Activated CD4-positive, alpha-beta T cell treated with anti-CD3 and anti-CD28 coated beads for 36 hours (primary cell): ENCODE results near the gene VEPH1. TPM values are rescaled to one million over a fixed set of nuclear protein-coding genes. Genes with fewer than 3 reads are reported as not detected.

Source experiments
- ATAC-seq: fragments of 200-7000 bp; cut with Tn5 transposase; one replicate; pipeline ENCODE4 v1.10.0; 2021; ENCODE audit warnings: mild to moderate bottlenecking, moderate library complexity
- CTCF ChIA-PET: fragments of 350-600 bp; sonication (Branson Sonifier 250); formaldehyde crosslinking; loops from one replicate; lab custom pipeline; 2021; ENCODE audit warnings: antibody characterized with exemption; lab: Charles Lee
- POLR2A ChIA-PET: fragments of 350-600 bp; sonication (Branson Sonifier 250); formaldehyde crosslinking; loops from one replicate; lab custom pipeline; 2021; ENCODE audit warnings: antibody characterized with exemption, inconsistent platforms; lab: Charles Lee
- DNase-seq: peaks from one replicate; pipeline ENCODE4 v3.0.0-alpha.2; 2020
- H3K27ac Mint-ChIP-seq: one replicate; pipeline ENCODE4 v1.8.0; 2021; ENCODE audit warnings: mixed read lengths
- H3K27me3 Mint-ChIP-seq: one replicate; pipeline ENCODE4 v1.8.0; 2021; ENCODE audit warnings: mixed read lengths
- H3K36me3 Mint-ChIP-seq: one replicate; pipeline ENCODE4 v1.8.0; 2021; ENCODE audit warnings: low read depth, mixed read lengths
- H3K4me1 Mint-ChIP-seq: one replicate; pipeline ENCODE4 v1.8.0; 2021; ENCODE audit warnings: mixed read lengths
- H3K4me3 Mint-ChIP-seq: one replicate; pipeline ENCODE4 v1.8.0; 2021; ENCODE audit warnings: mild to moderate bottlenecking, moderate library complexity, mixed read lengths
- H3K9me3 Mint-ChIP-seq: one replicate; pipeline ENCODE4 v1.8.0; 2021; ENCODE audit warnings: low read depth, mixed read lengths
- intact Hi-C, 2 experiments: fragments of 100-400 bp; cut with DNase I in 1 of 2; cut with micrococcal nuclease in 1 of 2; formaldehyde crosslinking; loops; one replicate each; pipeline versions ENCODE4 v1.14.2 to v1.15.1; 2022 to 2024; cut with DNase I, micrococcal nuclease
- total RNA-seq, 2 experiments: library from RNA; stranded (reverse); gene quantifications; one replicate each; pipeline ENCODE4 v1.2.3, GENCODE V29; 2021

Gene VEPH1
- total RNA-seq, 2 experiments from 2014 or later, result not detected

GRCh38 chr3:157242836-157243235 is 260.4 kb downstream of the VEPH1 start:
- H3K27ac Mint-ChIP-seq, result no peak overlapping the region
- intact Hi-C loops, result no loop called here
- ChIA-PET POLR2A (no interaction called here), CTCF (no interaction called here)
- ATAC-seq, result no peak
- no peaks in the 10 kb centered on the region for H3K27me3 Mint-ChIP-seq
- no peaks in the 10 kb centered on the region for H3K36me3 Mint-ChIP-seq
- H3K9me3 Mint-ChIP-seq, result no peaks in the 10 kb centered on the region
- no peak overlapping the region for H3K4me3 Mint-ChIP-seq
- peaks cover 3% of the 10 kb centered on the region for H3K4me1 Mint-ChIP-seq
- no peak for DNase-seq

- Mint-ChIP-seq H3K9me3 (no peaks in the 10 kb centered on the region), H3K4me3 (no peak overlapping the region), H3K4me1 (peaks cover 3% of the 10 kb centered on the region), H3K27me3 (no peaks in the 10 kb centered on the region), H3K36me3 (no peaks in the 10 kb centered on the region), H3K27ac (no peak overlapping the region)
- intact Hi-C loops, result no loop called here
- ATAC-seq, result no peak
- CTCF ChIA-PET, result interaction anchor here (1.2 kb wide), 1 partner anchor 81 kb away, joined by 6 read pairs; the partner anchor contains the start of gene CCNL1
- POLR2A ChIA-PET, result no interaction called here
- DNase-seq, result no peak
Observed at GRCh38 chr3:157241599-157241998, 261.6 kb downstream of the VEPH1 start.

- ChIA-PET CTCF (interaction anchor here (1.2 to 1.6 kb wide), 5 partner anchors 9 to 103 kb away, joined by 4 to 6 read pairs (median 5); partner anchors contain the start of gene CCNL1), POLR2A (no interaction called here)
- peaks cover 3% of the 10 kb centered on the region for H3K4me1 Mint-ChIP-seq
- H3K9me3 Mint-ChIP-seq, result no peaks in the 10 kb centered on the region
- intact Hi-C loops, result no loop called here
- no peak for DNase-seq
- no peak overlapping the region for H3K27ac Mint-ChIP-seq
- no peak for ATAC-seq
- H3K27me3 Mint-ChIP-seq, result no peaks in the 10 kb centered on the region
- no peaks in the 10 kb centered on the region for H3K36me3 Mint-ChIP-seq
- no peak overlapping the region for H3K4me3 Mint-ChIP-seq
Observed at GRCh38 chr3:157240408-157240807, 262.8 kb downstream of the VEPH1 start.

GRCh38 chr3:157239082-157239704 is 264.0 kb downstream of the VEPH1 start:
- intact Hi-C loops, result loop anchor here (1.0 to 5.0 kb wide), 5 partner anchors 35 to 1087 kb away; partner anchors contain the start of gene CCNL1 (in 1 of the 2)
- H3K4me3 Mint-ChIP-seq, result no peak overlapping the region
- POLR2A ChIA-PET, result interaction anchor here (0.6 kb wide), 1 partner anchor 64 kb away, joined by 3 read pairs; no protein-coding TSS in a partner anchor

GRCh38 chr3:157238457-157238856 is 264.8 kb downstream of the VEPH1 start:
- Mint-ChIP-seq H3K4me1 (peaks cover 3% of the 10 kb centered on the region), H3K36me3 (no peaks in the 10 kb centered on the region), H3K9me3 (no peaks in the 10 kb centered on the region), H3K27ac (no peak overlapping the region), H3K4me3 (no peak overlapping the region), H3K27me3 (no peaks in the 10 kb centered on the region)
- no peak for DNase-seq
- CTCF ChIA-PET, result interaction anchor here (0.6 to 1.3 kb wide), 5 partner anchors 17 to 109 kb away, joined by 3 to 6 read pairs (median 4); no protein-coding TSS in a partner anchor
- intact Hi-C loops, result loop anchor here in 1 of 2 experiments (2.0 to 5.0 kb wide), 2 partner anchors 64 to 1086 kb away; no protein-coding TSS in a partner anchor
- POLR2A ChIA-PET, result no interaction called here
- no peak for ATAC-seq

More at GRCh38 chr3:157239082-157239704, 264.0 kb downstream of the VEPH1 start:
- H3K4me1 Mint-ChIP-seq, result peaks cover 3% of the 10 kb centered on the region
- no peaks in the 10 kb centered on the region for H3K36me3 Mint-ChIP-seq
- H3K27ac Mint-ChIP-seq, result no peak overlapping the region
- H3K9me3 Mint-ChIP-seq, result no peaks in the 10 kb centered on the region
- DNase-seq, result peak; percentile 88
- ATAC-seq, result peak; percentile 100
- CTCF ChIA-PET, result interaction anchor here (0.6 to 1.6 kb wide), 10 partner anchors 9 to 624 kb away, joined by 3 to 5 read pairs (median 4); no protein-coding TSS in a partner anchor
- no peaks in the 10 kb centered on the region for H3K27me3 Mint-ChIP-seq

GRCh38 chr3:157237886-157238285 is 265.3 kb downstream of the VEPH1 start:
- intact Hi-C loops, result loop anchor here in 1 of 2 experiments (2.0 to 5.0 kb wide), 2 partner anchors 63 to 1086 kb away; no protein-coding TSS in a partner anchor
- no peaks in the 10 kb centered on the region for H3K27me3 Mint-ChIP-seq
- H3K4me3 Mint-ChIP-seq, result no peak overlapping the region
- CTCF ChIA-PET, result interaction anchor here (0.6 to 2.3 kb wide), 12 partner anchors 12 to 995 kb away, joined by 3 to 6 read pairs (median 3); no protein-coding TSS in a partner anchor
- peaks cover 3% of the 10 kb centered on the region for H3K4me1 Mint-ChIP-seq
- DNase-seq, result no peak
- H3K36me3 Mint-ChIP-seq, result no peaks in the 10 kb centered on the region
- H3K27ac Mint-ChIP-seq, result no peak overlapping the region
- ATAC-seq, result no peak
- POLR2A ChIA-PET, result no interaction called here
- no peaks in the 10 kb centered on the region for H3K9me3 Mint-ChIP-seq

GRCh38 chr3:157235291-157235690 is 267.9 kb downstream of the VEPH1 start:
- ChIA-PET CTCF (no interaction called here), POLR2A (no interaction called here)
- no peaks in the 10 kb centered on the region for H3K36me3 Mint-ChIP-seq
- intact Hi-C loops, result loop anchor here in 1 of 2 experiments (5.0 kb wide), 1 partner anchor 1083 kb away; no protein-coding TSS in a partner anchor
- no peaks in the 10 kb centered on the region for H3K27me3 Mint-ChIP-seq
- no peak overlapping the region for H3K4me3 Mint-ChIP-seq
- no peak for ATAC-seq
- H3K4me1 Mint-ChIP-seq, result peaks cover 3% of the 10 kb centered on the region
- H3K9me3 Mint-ChIP-seq, result no peaks in the 10 kb centered on the region
- no peak for DNase-seq
- H3K27ac Mint-ChIP-seq, result no peak overlapping the region

GRCh38 chr3:157233923-157234322 is 269.3 kb downstream of the VEPH1 start:
- ATAC-seq, result no peak
- Mint-ChIP-seq H3K36me3 (no peaks in the 10 kb centered on the region), H3K9me3 (no peaks in the 10 kb centered on the region), H3K4me3 (no peak overlapping the region), H3K27me3 (no peaks in the 10 kb centered on the region), H3K27ac (no peak overlapping the region), H3K4me1 (peaks cover under 1% of the 10 kb centered on the region)
- CTCF ChIA-PET, result interaction anchor here (0.6 to 1.4 kb wide), 4 partner anchors 8 to 1082 kb away, joined by 3 to 5 read pairs (median 3); no protein-coding TSS in a partner anchor
- POLR2A ChIA-PET, result no interaction called here
- intact Hi-C loops, result no loop called here
- DNase-seq, result no peak

- no peak overlapping the region for H3K27ac Mint-ChIP-seq
- POLR2A ChIA-PET, result no interaction called here
- no peaks in the 10 kb centered on the region for H3K36me3 Mint-ChIP-seq
- no peaks in the 10 kb centered on the region for H3K9me3 Mint-ChIP-seq
- ATAC-seq (no peak), DNase-seq (no peak)
- CTCF ChIA-PET, result interaction anchor here (0.7 to 1.0 kb wide), 2 partner anchors 100 to 724 kb away, joined by 3 read pairs; no protein-coding TSS in a partner anchor
- H3K27me3 Mint-ChIP-seq, result no peaks in the 10 kb centered on the region
- intact Hi-C loops, result no loop called here
- H3K4me1 Mint-ChIP-seq, result no peaks in the 10 kb centered on the region
- no peak overlapping the region for H3K4me3 Mint-ChIP-seq
Observed at GRCh38 chr3:157232141-157232540, 271.1 kb downstream of the VEPH1 start.

GRCh38 chr3:157231071-157231470 is 272.1 kb downstream of the VEPH1 start:
- Mint-ChIP-seq H3K4me3 (no peak overlapping the region), H3K36me3 (no peaks in the 10 kb centered on the region), H3K9me3 (no peaks in the 10 kb centered on the region), H3K27ac (no peak overlapping the region), H3K27me3 (no peaks in the 10 kb centered on the region), H3K4me1 (peaks cover 6% of the 10 kb centered on the region)
- ATAC-seq (no peak), DNase-seq (no peak)
- intact Hi-C loops, result no loop called here
- CTCF ChIA-PET, result no interaction called here
- POLR2A ChIA-PET, result no interaction called here

- ChIA-PET POLR2A (no interaction called here), CTCF (interaction anchor here (1.4 kb wide), 1 partner anchor 11 kb away, joined by 5 read pairs; no protein-coding TSS in a partner anchor)
- H3K27me3 Mint-ChIP-seq, result no peaks in the 10 kb centered on the region
- H3K4me1 Mint-ChIP-seq, result peaks cover 13% of the 10 kb centered on the region
- DNase-seq (no peak), ATAC-seq (peak; percentile 80)
- no peak overlapping the region for H3K4me3 Mint-ChIP-seq
- intact Hi-C loops, result no loop called here
- H3K36me3 Mint-ChIP-seq, result no peaks in the 10 kb centered on the region
- no peaks in the 10 kb centered on the region for H3K9me3 Mint-ChIP-seq
- H3K27ac Mint-ChIP-seq, result peak overlapping the region; percentile 49
Observed at GRCh38 chr3:157226173-157226847, 276.9 kb downstream of the VEPH1 start.
